ENCODE measurements around the gene POMT1.

GRCh38 chr9:131523086-131523388 lies 20.3 kb downstream of the POMT1 start:
- TF ChIP-seq, protein P1, sequence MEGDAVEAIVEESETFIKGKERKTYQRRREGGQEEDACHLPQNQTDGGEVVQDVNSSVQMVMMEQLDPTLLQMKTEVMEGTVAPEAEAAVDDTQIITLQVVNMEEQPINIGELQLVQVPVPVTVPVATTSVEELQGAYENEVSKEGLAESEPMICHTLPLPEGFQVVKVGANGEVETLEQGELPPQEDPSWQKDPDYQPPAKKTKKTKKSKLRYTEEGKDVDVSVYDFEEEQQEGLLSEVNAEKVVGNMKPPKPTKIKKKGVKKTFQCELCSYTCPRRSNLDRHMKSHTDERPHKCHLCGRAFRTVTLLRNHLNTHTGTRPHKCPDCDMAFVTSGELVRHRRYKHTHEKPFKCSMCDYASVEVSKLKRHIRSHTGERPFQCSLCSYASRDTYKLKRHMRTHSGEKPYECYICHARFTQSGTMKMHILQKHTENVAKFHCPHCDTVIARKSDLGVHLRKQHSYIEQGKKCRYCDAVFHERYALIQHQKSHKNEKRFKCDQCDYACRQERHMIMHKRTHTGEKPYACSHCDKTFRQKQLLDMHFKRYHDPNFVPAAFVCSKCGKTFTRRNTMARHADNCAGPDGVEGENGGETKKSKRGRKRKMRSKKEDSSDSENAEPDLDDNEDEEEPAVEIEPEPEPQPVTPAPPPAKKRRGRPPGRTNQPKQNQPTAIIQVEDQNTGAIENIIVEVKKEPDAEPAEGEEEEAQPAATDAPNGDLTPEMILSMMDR (IDR thresholded peaks at IDR 0.05; ENCODE audit: low read length) = no peak
- TF ChIP-seq EZH2 (IDR thresholded peaks at IDR 0.05; ENCODE audit: borderline replicate concordance, low read length) = no peak

Data from OCI-LY1 (cell line).